MCF 10A (cell line): ENCODE measurements around the gene GAN. TPM values are rescaled to one million over a fixed set of nuclear protein-coding genes. Genes with fewer than 3 reads are reported as not detected.

Source experiments
- BruUV-seq: library from RNA; stranded (reverse); fragments of 400-500 nt; replicated peaks from 2 replicates; lab custom pipeline; 2021; lab: Mats Ljungman, UMichigan
- CTCF ChIA-PET: fragments of 300-600 bp; sonication (Branson Sonifier 250); formaldehyde crosslinking; extraction: SDS; loops from one replicate; lab custom pipeline; 2021; ENCODE audit warnings: antibody characterized with exemption, inconsistent platforms; lab: Yijun Ruan, JAX
- POLR2A ChIA-PET: fragments of 300-600, 350-650 bp; sonication (Branson Sonifier 250); formaldehyde crosslinking; extraction: SDS; loops from one replicate; lab custom pipeline; 2020; ENCODE audit warnings: antibody characterized with exemption, inconsistent platforms; lab: Yijun Ruan, JAX
- DNase-seq: peaks from one replicate; pipeline ENCODE4 v3.0.0-alpha.2; 2018; ENCODE audit not compliant: unreplicated experiment
- H3K27ac Mint-ChIP-seq: one replicate; pipeline ENCODE4 v1.8.0; 2022; ENCODE audit warnings: mild to moderate bottlenecking, low read depth, mixed read lengths; ENCODE audit not compliant: unreplicated experiment
- H3K27me3 Mint-ChIP-seq: one replicate; pipeline ENCODE4 v1.8.0; 2022; ENCODE audit warnings: mixed read lengths; ENCODE audit not compliant: insufficient read depth, unreplicated experiment
- H3K36me3 Mint-ChIP-seq: one replicate; pipeline ENCODE4 v1.8.0; 2022; ENCODE audit warnings: mild to moderate bottlenecking, moderate library complexity, mixed read lengths; ENCODE audit not compliant: insufficient read depth, unreplicated experiment
- H3K4me1 Mint-ChIP-seq: one replicate; pipeline ENCODE4 v1.8.0; 2022; ENCODE audit warnings: mixed read lengths; ENCODE audit not compliant: insufficient read depth, unreplicated experiment
- H3K4me3 Mint-ChIP-seq: one replicate; pipeline ENCODE4 v1.8.0; 2022; ENCODE audit warnings: mild to moderate bottlenecking, moderate library complexity, mixed read lengths; ENCODE audit not compliant: unreplicated experiment
- H3K9me3 Mint-ChIP-seq: one replicate; pipeline ENCODE4 v1.8.0; 2022; ENCODE audit warnings: mixed read lengths; ENCODE audit not compliant: unreplicated experiment
- intact Hi-C: fragments of 100-400 bp; cut with micrococcal nuclease; formaldehyde crosslinking; loops from 2 replicates; pipeline ENCODE4 v1.14.1; 2022
- total RNA-seq: library from RNA; stranded (reverse); gene quantifications from 2 replicates; pipeline ENCODE4 v1.2.3, GENCODE V29; 2022
- TF ChIP-seq, protein P1 (sequence below): fragments of 200-600 bp; IDR thresholded peaks from one replicate; pipeline ENCODE4 v1.8.0; 2022; ENCODE audit warnings: antibody characterized with exemption, mild to moderate bottlenecking; ENCODE audit not compliant: unreplicated experiment

The GAN gene
- total RNA-seq, 1 experiment from 2014 or later, result 12.4 TPM

GRCh38 chr16:81424771-81425170 is 110.0 kb downstream of the GAN start:
- TF ChIP-seq, protein P1, sequence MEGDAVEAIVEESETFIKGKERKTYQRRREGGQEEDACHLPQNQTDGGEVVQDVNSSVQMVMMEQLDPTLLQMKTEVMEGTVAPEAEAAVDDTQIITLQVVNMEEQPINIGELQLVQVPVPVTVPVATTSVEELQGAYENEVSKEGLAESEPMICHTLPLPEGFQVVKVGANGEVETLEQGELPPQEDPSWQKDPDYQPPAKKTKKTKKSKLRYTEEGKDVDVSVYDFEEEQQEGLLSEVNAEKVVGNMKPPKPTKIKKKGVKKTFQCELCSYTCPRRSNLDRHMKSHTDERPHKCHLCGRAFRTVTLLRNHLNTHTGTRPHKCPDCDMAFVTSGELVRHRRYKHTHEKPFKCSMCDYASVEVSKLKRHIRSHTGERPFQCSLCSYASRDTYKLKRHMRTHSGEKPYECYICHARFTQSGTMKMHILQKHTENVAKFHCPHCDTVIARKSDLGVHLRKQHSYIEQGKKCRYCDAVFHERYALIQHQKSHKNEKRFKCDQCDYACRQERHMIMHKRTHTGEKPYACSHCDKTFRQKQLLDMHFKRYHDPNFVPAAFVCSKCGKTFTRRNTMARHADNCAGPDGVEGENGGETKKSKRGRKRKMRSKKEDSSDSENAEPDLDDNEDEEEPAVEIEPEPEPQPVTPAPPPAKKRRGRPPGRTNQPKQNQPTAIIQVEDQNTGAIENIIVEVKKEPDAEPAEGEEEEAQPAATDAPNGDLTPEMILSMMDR, result no peak
- BruUV-seq, result no TSS peak
- H3K27me3 Mint-ChIP-seq, result no peaks in the 10 kb centered on the region
- intact Hi-C loops, result no loop called here
- peaks cover 9% of the 10 kb centered on the region for H3K36me3 Mint-ChIP-seq
- H3K4me1 Mint-ChIP-seq, result peaks cover 4% of the 10 kb centered on the region
- ChIA-PET POLR2A (interaction anchor here (0.6 to 1.1 kb wide), 3 partner anchors 19 to 244 kb away, joined by 3 to 4 read pairs (median 3); no protein-coding TSS in a partner anchor), CTCF (interaction anchor here (0.5 to 1.2 kb wide), 4 partner anchors 22 to 305 kb away, joined by 3 read pairs; no protein-coding TSS in a partner anchor)
- H3K9me3 Mint-ChIP-seq, result no peaks in the 10 kb centered on the region
- DNase-seq, result peak; percentile 41
- H3K27ac Mint-ChIP-seq, result peak overlapping the region; percentile 52
- no peak overlapping the region for H3K4me3 Mint-ChIP-seq

DNA sequence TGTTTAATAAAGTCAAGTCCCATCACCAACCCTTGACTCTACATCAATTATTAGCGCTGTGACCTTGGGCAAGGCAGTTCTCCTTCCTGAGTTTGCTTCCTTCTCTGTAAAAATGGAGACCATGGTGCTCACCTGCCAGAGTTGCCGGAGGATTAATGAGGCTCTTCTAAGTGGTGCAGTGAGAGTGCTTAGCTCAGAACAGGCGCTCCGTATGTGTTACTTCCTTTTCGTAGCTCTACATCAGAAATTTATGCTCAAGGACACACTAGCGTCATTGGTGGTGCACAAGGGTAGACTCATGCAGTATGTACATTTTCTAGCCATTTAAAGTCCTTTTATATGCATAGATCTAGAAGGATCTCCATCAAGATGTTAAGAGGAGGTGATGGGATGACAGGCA is 112.5 kb downstream of the GAN start:
- no peak overlapping the region for H3K4me3 Mint-ChIP-seq
- TF ChIP-seq, protein P1, result no peak
- BruUV-seq, result no TSS peak
- intact Hi-C loops, result no loop called here
- H3K27me3 Mint-ChIP-seq, result no peaks in the 10 kb centered on the region
- peaks cover 9% of the 10 kb centered on the region for H3K36me3 Mint-ChIP-seq
- ChIA-PET POLR2A (no interaction called here), CTCF (interaction anchor here (0.5 to 0.8 kb wide), 3 partner anchors 194 to 836 kb away, joined by 3 to 4 read pairs (median 4); no protein-coding TSS in a partner anchor)
- no peak overlapping the region for H3K27ac Mint-ChIP-seq
- H3K9me3 Mint-ChIP-seq, result no peaks in the 10 kb centered on the region
- H3K4me1 Mint-ChIP-seq, result peaks cover 4% of the 10 kb centered on the region
- DNase-seq, result no peak

- no peak overlapping the region for H3K4me3 Mint-ChIP-seq
- H3K36me3 Mint-ChIP-seq, result peaks cover 5% of the 10 kb centered on the region
- TF ChIP-seq, protein P1, result peak; percentile 23
- H3K27ac Mint-ChIP-seq, result no peak overlapping the region
- ChIA-PET POLR2A (interaction anchor here (0.6 to 1.0 kb wide), 2 partner anchors 175 to 180 kb away, joined by 3 to 5 read pairs; no protein-coding TSS in a partner anchor), CTCF (interaction anchor here (0.6 to 1.2 kb wide), 3 partner anchors 11 to 207 kb away, joined by 3 read pairs; no protein-coding TSS in a partner anchor)
- intact Hi-C loops, result no loop called here
- DNase-seq, result peak; percentile 44
- H3K4me1 Mint-ChIP-seq, result peaks cover 4% of the 10 kb centered on the region
- BruUV-seq, result no TSS peak
- no peaks in the 10 kb centered on the region for H3K9me3 Mint-ChIP-seq
- no peaks in the 10 kb centered on the region for H3K27me3 Mint-ChIP-seq
These were observed 114.3 kb downstream of the GAN start for GRCh38 chr16:81429045-81429521.

DNA sequence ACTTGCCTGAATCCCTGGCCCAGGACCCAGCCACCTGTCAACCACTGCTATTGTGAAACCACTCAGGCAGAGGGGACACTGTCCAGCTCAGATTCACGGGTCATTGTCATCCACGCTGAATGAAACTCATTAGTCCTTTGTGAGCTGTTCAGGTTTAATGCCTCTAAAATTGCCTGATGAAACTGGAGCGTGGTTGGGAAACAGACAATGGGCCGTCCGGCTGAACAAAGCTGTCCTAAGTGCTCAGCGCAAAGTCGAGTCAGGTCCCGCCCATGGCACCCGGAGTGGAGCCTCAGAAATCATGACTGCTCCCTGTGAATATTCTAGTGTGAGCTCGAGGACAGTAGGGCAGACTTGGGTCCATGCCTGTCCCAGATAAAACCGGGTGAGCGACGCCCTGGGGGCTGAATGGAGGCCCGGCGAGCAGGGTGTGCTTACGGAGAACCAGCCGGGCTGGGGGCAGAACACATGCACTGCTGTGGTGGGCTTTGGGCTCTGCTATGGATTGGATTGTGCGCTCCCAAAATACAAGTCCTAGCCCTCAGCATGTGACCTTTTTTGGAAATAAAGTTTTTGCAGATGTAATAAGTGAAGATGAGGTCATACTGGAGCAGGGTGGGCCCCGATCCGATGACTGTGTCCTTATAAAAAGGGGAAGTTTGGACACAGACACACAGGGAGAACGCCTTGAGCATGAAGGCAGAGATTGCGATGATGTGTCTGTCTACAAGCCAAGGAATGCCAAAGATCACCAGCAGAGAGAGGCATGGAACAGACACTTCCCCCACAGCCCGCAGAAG is 117.0 kb downstream of the GAN start:
- no TSS peak for BruUV-seq
- Mint-ChIP-seq H3K27me3 (no peaks in the 10 kb centered on the region), H3K9me3 (no peaks in the 10 kb centered on the region), H3K4me1 (no peaks in the 10 kb centered on the region), H3K36me3 (no peaks in the 10 kb centered on the region), H3K27ac (no peak overlapping the region), H3K4me3 (no peak overlapping the region)
- POLR2A ChIA-PET, result no interaction called here
- TF ChIP-seq, protein P1, result no peak
- CTCF ChIA-PET, result interaction anchor here (0.7 kb wide), 2 partner anchors 28 to 266 kb away, joined by 3 to 6 read pairs; no protein-coding TSS in a partner anchor
- no peak for DNase-seq
- intact Hi-C loops, result no loop called here
